Kidney (tissue), 14 donors: ENCODE data around the gene ZNF19. TPM values are rescaled to one million over a fixed set of nuclear protein-coding genes. Genes with fewer than 3 reads are reported as not detected.

ENCODE experiments used
- DNase-seq, 5 donors: peaks; one replicate each; pipeline ENCODE4 v3.0.0-alpha.2; 2013 to 2020
- FAIRE-seq: peaks from 2 replicates; lab custom pipeline; 2012; peaks lifted over from hg19 to GRCh38; lab: Jason Lieb, UNC
- H3K27ac ChIP-seq, 2 donors: one replicate each; pipeline ENCODE4 v1.7.0; 2013; ENCODE audit warnings: low read depth in 2 of 2, low read length in 2 of 2, inconsistent platforms in 1 of 2
- H3K27me3 ChIP-seq: one replicate; pipeline ENCODE4 v1.7.1; 2013; ENCODE audit warnings: low read length, inconsistent platforms; ENCODE audit not compliant: control insufficient read depth, insufficient read depth
- H3K36me3 ChIP-seq, 3 donors: one replicate each; pipeline versions ENCODE4 v1.7.0 to v1.7.1; 2013; ENCODE audit warnings: low read length in 3 of 3, control low read depth in 1 of 3, inconsistent platforms in 1 of 3; ENCODE audit not compliant: insufficient read depth in 3 of 3, control insufficient read depth in 2 of 3
- H3K4me1 ChIP-seq, 3 donors: one replicate each; pipeline versions ENCODE4 v1.7.0 to v1.7.1; 2013; ENCODE audit warnings: low read length in 3 of 3, inconsistent platforms in 1 of 3, low read depth in 1 of 3; ENCODE audit not compliant: control insufficient read depth in 2 of 3, insufficient read depth in 2 of 3
- H3K4me3 ChIP-seq, 3 donors: one replicate each; pipeline versions ENCODE4 v1.7.0 to v1.8.1; 2013; ENCODE audit warnings: low read length in 3 of 3, control low read depth in 1 of 3, inconsistent platforms in 1 of 3
- H3K9ac ChIP-seq, 3 donors: one replicate each; pipeline versions ENCODE4 v1.7.0 to v1.7.1; 2013; ENCODE audit warnings: low read length in 3 of 3, control low read depth in 1 of 3, inconsistent platforms in 1 of 3
- H3K9me3 ChIP-seq, 3 donors: one replicate each; pipeline versions ENCODE4 v1.7.0 to v1.7.1; 2013; ENCODE audit warnings: low read length in 3 of 3, control low read depth in 1 of 3, inconsistent platforms in 1 of 3; ENCODE audit not compliant: control insufficient read depth in 2 of 3, insufficient read depth in 1 of 3
- CTCF ChIP-seq: IDR thresholded peaks from 3 replicates; pipeline ENCODE4 v1.5.1; 2012; ENCODE audit warnings: mild to moderate bottlenecking, moderate library complexity, borderline replicate concordance; ENCODE audit not compliant: insufficient read depth; ENCODE audit errors: extremely low read depth
- intact Hi-C: fragments of 100-400 bp; cut with DNase I; formaldehyde crosslinking; loops from one replicate; pipeline ENCODE4 v1.11.1; 2022
- polyA plus RNA-seq: library from polyadenylated mRNA; stranded (reverse); fragments of 350-450 nt; fragmentation: Illumina TruSeq; extraction: RNeasy Lipid Tissue Mini Kit (QIAGEN cat#74804); gene quantifications from one replicate; pipeline ENCODE4 v1.2.3, GENCODE V29; 2014; ENCODE audit warnings: low read depth, low replicate concordance; ENCODE audit not compliant: insufficient read depth
- total RNA-seq: library from RNA; stranded (reverse); fragmentation: NEBNext Ultra II Directional; extraction: Animal tissue kit (Norgen Biotek cat#: 25700); gene quantifications from one replicate; pipeline ENCODE4 v1.2.1, GENCODE V29; 2021
- donor health status: control.
- donor health status: control.
- donor health status: control.
- donor health status: control.
- donor health status: control.
- donor health status: DM: yes; HTN: yes; CAD: no.
- donor health status: Normal renal cell carcinoma (clear cell type).

ZNF19 gene
- total and polyA plus RNA-seq, 2 donors from 2014 or later: 5.9 to 22.3 TPM

GRCh38 chr16:71424626-71425025 is 64.5 kb downstream of the ZNF19 start:
- Histone ChIP-seq H3K4me3 (no peak overlapping the region), H3K27ac (no peak overlapping the region), H3K4me1 (no peaks in the 10 kb centered on the region), H3K36me3 (no peaks in the 10 kb centered on the region), H3K9ac (no peak overlapping the region), H3K27me3 (no peaks in the 10 kb centered on the region), H3K9me3 (peaks cover 0 to 4% (median 3%) of the 10 kb centered on the region in 3 donors)
- FAIRE-seq (no peak), DNase-seq (no peak)
- intact Hi-C loops: no loop called here
- TF ChIP-seq CTCF: no peak

- no peaks in the 10 kb centered on the region for H3K4me1 ChIP-seq
- no peak overlapping the region for H3K27ac ChIP-seq
- intact Hi-C loops: no loop called here
- no peak overlapping the region for H3K4me3 ChIP-seq
- peaks cover 0 to 4% (median 3%) of the 10 kb centered on the region in 3 donors for H3K9me3 ChIP-seq
- no peaks in the 10 kb centered on the region for H3K36me3 ChIP-seq
- no peak for DNase-seq
- no peak for TF ChIP-seq CTCF
- no peaks in the 10 kb centered on the region for H3K27me3 ChIP-seq
- no peak for FAIRE-seq
- H3K9ac ChIP-seq: no peak overlapping the region
These were observed 65.3 kb downstream of the ZNF19 start for GRCh38 chr16:71423865-71424264.

Other genes starting within 250 kb of the ZNF19 start
- gene CMTR2, start 199.9 kb downstream of the ZNF19 start, total RNA-seq: 21.5 TPM
- gene CMTR2, start 199.9 kb downstream of the ZNF19 start, polyA plus RNA-seq: 8.0 TPM
- 1.4 TPM for gene CALB2, start 130.6 kb downstream of the ZNF19 start, total RNA-seq
- gene CALB2, start 130.6 kb downstream of the ZNF19 start, polyA plus RNA-seq: not detected
- not detected for gene TLE7, start 47.3 kb downstream of the ZNF19 start, total RNA-seq
- not detected for gene TLE7, start 47.3 kb downstream of the ZNF19 start, polyA plus RNA-seq
- 9.9 TPM for gene ZNF23, start 27.1 kb downstream of the ZNF19 start, total RNA-seq
- 7.3 TPM for gene ZNF23, start 27.1 kb downstream of the ZNF19 start, polyA plus RNA-seq
- gene CHST4, start 37.1 kb upstream of the ZNF19 start, total RNA-seq: not detected
- gene CHST4, start 37.1 kb upstream of the ZNF19 start, polyA plus RNA-seq: not detected
- not detected for gene TAT, start 87.8 kb upstream of the ZNF19 start, total RNA-seq
- gene TAT, start 87.8 kb upstream of the ZNF19 start, polyA plus RNA-seq: not detected
- 10.3 TPM for gene MARVELD3, start 136.9 kb upstream of the ZNF19 start, total RNA-seq
- gene MARVELD3, start 136.9 kb upstream of the ZNF19 start, polyA plus RNA-seq: 10.6 TPM
- gene PHLPP2, start 235.4 kb upstream of the ZNF19 start, total RNA-seq: 7.1 TPM
- 2.8 TPM for gene PHLPP2, start 235.4 kb upstream of the ZNF19 start, polyA plus RNA-seq